NCI-H524 (cell line): ENCODE results near the gene SFXN3.
A peak's percentile ranks its signal among the peaks of the same experiment; 100 is the strongest.

Experiments used
- DNase-seq, 2 experiments: peaks; one replicate each; lab custom pipeline; 2025; lab: John Stamatoyannopoulos, UW

The SFXN3 gene

GRCh38 chr10:101000127-101000914, 30.7 kb upstream of the SFXN3 start:
- no peak for DNase-seq

DNA sequence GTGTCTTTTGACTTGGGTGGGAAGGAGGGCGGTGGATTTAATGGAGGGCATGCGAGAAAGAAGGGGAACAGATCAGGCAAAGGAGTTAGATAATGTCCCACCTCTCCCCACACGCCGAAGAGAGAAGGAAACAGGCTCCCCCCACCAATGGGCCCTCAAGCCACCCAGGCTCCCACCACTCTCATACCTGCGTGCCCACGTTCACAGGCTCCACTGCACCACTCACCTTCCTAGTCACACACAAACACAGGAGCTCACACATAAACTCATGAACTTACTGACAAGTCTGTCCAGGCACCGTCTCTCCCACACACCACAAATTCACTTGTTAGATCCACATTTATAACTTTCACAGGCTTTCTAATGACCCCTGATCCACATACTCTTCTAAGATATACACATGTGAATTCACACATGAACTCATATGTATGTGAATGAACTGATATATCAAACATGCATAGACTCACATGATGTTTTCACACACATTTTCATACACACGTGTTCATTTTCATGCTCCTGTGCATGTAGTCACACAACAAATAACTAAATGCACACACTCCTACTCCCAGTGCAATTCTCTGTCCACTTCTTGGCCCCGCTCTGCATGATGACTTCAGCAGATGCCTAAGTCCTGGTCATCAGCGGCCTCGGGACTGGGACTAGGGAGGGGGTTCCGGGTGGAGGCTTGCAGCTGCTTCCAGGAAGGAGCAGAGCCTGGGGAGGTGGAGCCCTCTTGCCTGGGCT, 29.9 kb upstream of the SFXN3 start:
- DNase-seq, result no peak

GRCh38 chr10:101001659-101002035, 29.4 kb upstream of the SFXN3 start:
- DNase-seq, result no peak

GRCh38 chr10:101002456-101002855, 28.6 kb upstream of the SFXN3 start:
- DNase-seq, result no peak

DNA sequence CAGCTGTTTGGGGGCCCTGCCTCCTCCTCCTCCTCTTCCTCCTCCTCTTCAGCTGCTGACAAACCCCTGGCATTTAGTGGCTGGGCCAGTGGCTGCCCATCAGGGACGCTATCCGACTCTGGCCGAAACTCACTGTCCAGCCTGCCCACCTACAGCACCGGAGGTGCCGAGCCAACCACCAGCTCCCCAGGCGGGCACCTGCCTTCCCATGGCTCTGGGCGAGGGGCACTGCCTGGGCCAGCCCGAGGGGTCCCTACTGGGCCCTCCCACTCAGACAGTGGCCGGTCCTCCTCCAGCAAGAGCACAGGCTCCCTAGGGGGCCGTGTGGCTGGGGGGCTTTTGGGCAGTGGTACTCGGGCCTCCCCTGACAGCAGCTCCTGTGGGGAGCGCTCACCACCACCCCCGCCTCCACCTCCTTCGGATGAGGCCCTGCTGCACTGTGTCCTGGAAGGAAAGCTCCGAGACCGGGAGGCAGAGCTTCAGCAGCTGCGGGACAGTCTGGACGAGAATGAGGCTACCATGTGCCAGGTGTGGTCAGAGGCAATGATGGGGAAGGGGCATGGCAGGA, 27.3 kb upstream of the SFXN3 start:
- no peak for DNase-seq

GRCh38 chr10:101005361-101005760, 25.7 kb upstream of the SFXN3 start:
- DNase-seq, result no peak

GRCh38 chr10:101005869-101006567, 25.0 kb upstream of the SFXN3 start:
- DNase-seq, result no peak

DNA sequence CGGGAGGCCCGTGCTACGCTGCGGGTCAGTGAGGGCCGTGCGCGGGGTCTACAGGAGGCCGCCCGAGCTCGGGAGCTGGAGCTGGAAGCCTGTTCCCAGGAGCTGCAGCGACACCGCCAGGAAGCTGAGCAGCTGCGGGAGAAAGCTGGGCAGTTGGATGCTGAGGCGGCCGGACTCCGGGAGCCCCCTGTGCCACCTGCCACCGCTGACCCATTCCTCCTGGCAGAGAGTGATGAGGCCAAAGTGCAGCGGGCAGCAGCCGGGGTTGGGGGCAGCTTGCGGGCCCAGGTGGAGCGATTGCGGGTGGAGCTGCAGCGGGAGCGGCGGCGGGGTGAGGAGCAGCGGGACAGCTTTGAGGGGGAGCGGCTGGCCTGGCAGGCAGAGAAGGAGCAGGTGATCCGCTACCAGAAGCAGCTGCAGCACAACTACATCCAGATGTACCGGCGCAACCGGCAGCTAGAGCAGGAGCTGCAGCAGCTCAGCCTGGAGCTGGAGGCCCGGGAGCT, 24.4 kb upstream of the SFXN3 start:
- DNase-seq, result no peak

- DNase-seq, result peak in 1 of 2 experiments; percentile 25
These were observed 23.8 kb upstream of the SFXN3 start for GRCh38 chr10:101007099-101007711.

GRCh38 chr10:101007915-101008822, 22.9 kb upstream of the SFXN3 start:
- DNase-seq, result no peak

DNA sequence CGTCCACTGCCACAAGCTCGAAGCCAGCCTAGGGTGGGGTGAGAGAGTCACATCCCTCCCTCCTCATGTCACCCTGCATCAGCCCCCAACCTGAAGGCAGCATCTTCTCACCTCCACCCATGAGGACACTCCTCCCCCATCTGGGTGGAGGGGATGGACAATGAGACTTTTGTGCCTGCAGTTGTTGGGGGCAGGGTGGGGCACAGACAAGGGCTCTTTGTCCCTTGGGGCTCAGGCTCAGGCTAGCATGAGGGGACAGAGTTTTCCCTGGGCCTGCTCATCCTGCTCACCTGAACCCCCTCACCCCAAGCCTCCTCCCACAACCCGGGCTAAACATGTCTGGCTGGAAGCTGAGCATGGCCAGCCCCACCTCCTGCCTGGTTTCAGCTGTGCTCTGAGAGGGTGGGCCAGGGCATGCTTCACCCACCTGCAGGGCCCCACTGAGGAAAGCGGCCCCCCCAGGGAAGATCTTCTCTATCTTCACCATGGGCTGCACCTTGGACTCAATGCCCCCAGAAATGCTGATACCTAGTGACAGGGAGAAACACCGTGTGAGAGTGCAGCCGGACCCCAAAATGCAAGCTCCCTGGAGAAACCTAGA, 22.1 kb upstream of the SFXN3 start:
- no peak for DNase-seq

DNA sequence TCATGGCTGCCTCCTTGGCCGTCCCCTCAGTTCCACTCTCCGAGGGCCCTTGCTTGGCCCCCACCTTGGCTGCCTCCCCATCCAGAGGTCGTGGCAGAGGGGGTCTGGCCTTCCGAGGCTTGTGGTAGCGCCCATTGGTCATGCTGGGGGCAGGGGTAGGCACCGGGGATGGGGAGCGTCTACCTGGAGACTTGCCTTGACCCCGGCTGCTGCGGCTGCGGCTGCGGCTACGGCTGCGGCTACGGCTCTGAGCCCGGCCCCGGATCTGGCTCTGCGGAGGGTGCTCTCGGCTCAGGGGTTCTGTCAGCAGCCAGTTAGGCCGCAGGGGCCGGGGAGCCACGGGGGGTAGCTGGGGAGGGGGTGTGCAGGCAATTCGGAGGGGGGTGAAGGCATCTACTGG, 20.7 kb upstream of the SFXN3 start:
- no peak for DNase-seq

GRCh38 chr10:101011517-101012423, 19.3 kb upstream of the SFXN3 start:
- DNase-seq, result peak in 1 of 2 experiments; percentile 7

GRCh38 chr10:101012525-101013364, 18.3 kb upstream of the SFXN3 start:
- DNase-seq, result peak; percentile 63 to 72

GRCh38 chr10:101013365-101013825, 17.6 kb upstream of the SFXN3 start:
- no peak for DNase-seq

DNA sequence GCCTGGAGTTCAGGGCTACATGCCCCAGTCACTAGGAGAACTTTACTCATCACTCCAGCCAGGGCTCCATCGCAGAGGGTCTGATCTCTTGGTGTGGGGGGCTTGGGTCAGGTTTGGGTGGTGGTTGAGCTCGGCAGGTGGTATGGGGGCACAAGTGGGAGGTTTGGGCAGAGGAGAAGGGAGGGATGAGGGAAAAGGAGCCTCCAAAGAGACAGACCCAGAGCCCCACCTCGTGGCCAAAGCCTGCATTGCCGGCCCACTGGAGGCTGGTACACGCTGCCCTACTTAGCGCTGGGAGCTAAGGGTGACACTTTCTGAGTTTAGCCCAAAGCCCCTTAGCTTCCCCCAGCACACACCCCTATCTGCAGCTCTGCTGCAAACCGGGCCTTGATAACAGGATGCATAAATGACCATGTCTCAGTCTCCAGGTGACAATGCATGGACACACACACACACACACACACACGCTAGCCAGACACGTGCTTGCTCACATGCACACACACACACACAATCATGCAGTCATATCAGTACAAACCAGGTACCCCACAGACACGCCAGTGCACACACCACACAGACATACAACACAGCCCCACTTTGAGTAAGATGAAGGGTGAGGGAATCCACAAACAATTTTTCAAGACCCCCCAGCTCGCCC, 16.7 kb upstream of the SFXN3 start:
- peak in 1 of 2 experiments; percentile 38 for DNase-seq

- no peak for DNase-seq
These were observed 16.0 kb upstream of the SFXN3 start for GRCh38 chr10:101014966-101015581.
